Neural cell (in vitro differentiated cells): ENCODE data around the gene CYSRT1. TPM values are rescaled to one million over a fixed set of nuclear protein-coding genes. Genes with fewer than 3 reads are reported as not detected.

ENCODE experiments used
- H2AFZ ChIP-seq: fragments of 200-600, 300-800 bp; sonication (generic), shearing (Covaris generic); 2 replicates; pipeline ENCODE4 v1.6.0; 2014; ENCODE audit warnings: low read depth, mild to moderate bottlenecking, antibody characterized with exemption, low read length, moderate library complexity
- H3F3A ChIP-seq: fragments of 200-600 bp; shearing (Covaris generic); 2 replicates; pipeline ENCODE4 v1.6.1; 2016; ENCODE audit warnings: mild to moderate bottlenecking, moderate library complexity, mixed read lengths, antibody characterized with exemption, low read length; ENCODE audit not compliant: insufficient read depth, poor library complexity, severe bottlenecking
- H3K27ac ChIP-seq: fragments of 200-600, 300-800 bp; sonication (generic), shearing (Covaris generic); 2 replicates; pipeline ENCODE4 v1.5.1; 2014; ENCODE audit warnings: mild to moderate bottlenecking, low read length, moderate library complexity
- H3K27me3 ChIP-seq: fragments of 300-800, 200-600 bp; sonication (generic), shearing (Covaris generic); 2 replicates; pipeline ENCODE4 v1.6.0; 2014; ENCODE audit warnings: mild to moderate bottlenecking, low read depth, low read length, moderate library complexity; ENCODE audit not compliant: insufficient read depth
- H3K36me3 ChIP-seq: fragments of 300-800, 200-600 bp; sonication (generic), shearing (Covaris generic); 2 replicates; pipeline ENCODE4 v1.5.1; 2014; ENCODE audit warnings: mild to moderate bottlenecking, antibody characterized with exemption, low read length, moderate library complexity; ENCODE audit not compliant: insufficient read depth
- H3K4me2 ChIP-seq: fragments of 300-800, 200-600 bp; sonication (generic), shearing (Covaris generic); 2 replicates; pipeline ENCODE4 v1.6.0; 2014; ENCODE audit warnings: mild to moderate bottlenecking, low read length
- H3K4me3 ChIP-seq: fragments of 300-800, 200-600 bp; sonication (generic), shearing (Covaris generic); 2 replicates; pipeline ENCODE4 v1.5.1; 2014; ENCODE audit warnings: mild to moderate bottlenecking, low read length, moderate library complexity
- H3K79me2 ChIP-seq: fragments of 200-600 bp; shearing (Covaris generic); replicated peaks from 2 replicates; pipeline ENCODE4 v1.6.0; 2014; ENCODE audit warnings: mild to moderate bottlenecking, low read length, moderate library complexity; ENCODE audit not compliant: insufficient read depth
- H3K9ac ChIP-seq: fragments of 300-800, 200-600 bp; sonication (generic), shearing (Covaris generic); 2 replicates; pipeline ENCODE4 v1.6.1; 2016; ENCODE audit warnings: mild to moderate bottlenecking, low read length, mixed read lengths
- H3K9me2 ChIP-seq: fragments of 200-600 bp; shearing (Covaris generic); 2 replicates; pipeline ENCODE4 v1.6.1; 2016; ENCODE audit warnings: mild to moderate bottlenecking, low read length, mixed read lengths; ENCODE audit not compliant: insufficient read depth
- H3K9me3 ChIP-seq: fragments of 200-600, 300-800 bp; sonication (generic), shearing (Covaris generic); 2 replicates; pipeline ENCODE4 v1.6.1; 2016; ENCODE audit warnings: mild to moderate bottlenecking, mixed run types, low read length, moderate library complexity, mixed read lengths
- H4K20me1 ChIP-seq: fragments of 200-600 bp; shearing (Covaris generic); 2 replicates; pipeline ENCODE4 v1.6.1; 2016; ENCODE audit warnings: mild to moderate bottlenecking, mixed run types; ENCODE audit not compliant: insufficient read depth
- CTCF ChIP-seq: fragments of 450-650 bp; IDR thresholded peaks from 2 replicates; pipeline ENCODE4 v1.5.1; 2014; ENCODE audit warnings: antibody characterized with exemption, mild to moderate bottlenecking, moderate library complexity; ENCODE audit not compliant: poor library complexity, severe bottlenecking
- EP300 ChIP-seq: fragments of 450-650 bp; conservative IDR thresholded peaks from 2 replicates; pipeline ENCODE4 v1.6.1; 2014; ENCODE audit warnings: antibody characterized with exemption, mild to moderate bottlenecking, moderate library complexity; ENCODE audit not compliant: poor library complexity, severe bottlenecking
- EZH2 ChIP-seq: fragments of 200-600, 300-800 bp; shearing (Covaris generic), sonication (generic); IDR thresholded peaks from 2 replicates; pipeline ENCODE4 v1.6.1; 2014; ENCODE audit warnings: antibody characterized with exemption, low read length, borderline replicate concordance, mild to moderate bottlenecking; ENCODE audit not compliant: insufficient read depth, poor library complexity, severe bottlenecking
- MXI1 ChIP-seq: fragments of 450-650 bp; conservative IDR thresholded peaks from 2 replicates; pipeline ENCODE4 v1.6.1; 2014; ENCODE audit warnings: antibody characterized with exemption, mild to moderate bottlenecking; ENCODE audit not compliant: poor library complexity, severe bottlenecking
- POLR2AphosphoS5 ChIP-seq: IDR thresholded peaks from 2 replicates; pipeline ENCODE4 v1.6.1; 2012
- RAD21 ChIP-seq: fragments of 450-650 bp; conservative IDR thresholded peaks from 2 replicates; pipeline ENCODE4 v1.6.1; 2014; ENCODE audit warnings: antibody characterized with exemption, mild to moderate bottlenecking, moderate library complexity
- REST ChIP-seq: IDR thresholded peaks from 2 replicates; pipeline ENCODE4 v1.6.1; 2012; ENCODE audit warnings: borderline replicate concordance
- SMC3 ChIP-seq: fragments of 450-650 bp; conservative IDR thresholded peaks from 2 replicates; pipeline ENCODE4 v1.6.1; 2014; ENCODE audit warnings: antibody characterized with exemption, mild to moderate bottlenecking, moderate library complexity; ENCODE audit not compliant: poor library complexity
- TAF1 ChIP-seq: IDR thresholded peaks from 2 replicates; pipeline ENCODE4 v1.6.1; 2012; ENCODE audit warnings: low read depth
- polyA plus RNA-seq: library from polyadenylated mRNA; depleted of rRNA; stranded (reverse); fragments of >200 nt; gene quantifications from 2 replicates; pipeline ENCODE4 v1.2.3, GENCODE V29; 2014

Gene CYSRT1
- polyA plus RNA-seq, 1 donor from 2014 or later = 3.3 TPM

GRCh38 chr9:137213160-137214060 is 11.6 kb upstream of the CYSRT1 start:
- Histone ChIP-seq H4K20me1 (no peaks in the 10 kb centered on the region), H3F3A (no peaks in the 10 kb centered on the region), H3K79me2 (no peaks in the 10 kb centered on the region), H2AFZ (no peak overlapping the region), H3K9me2 (no peaks in the 10 kb centered on the region), H3K4me3 (no peak overlapping the region), H3K9ac (no peak overlapping the region), H3K4me2 (no peak overlapping the region), H3K27ac (no peak overlapping the region), H3K36me3 (no peaks in the 10 kb centered on the region), H3K9me3 (no peaks in the 10 kb centered on the region), H3K27me3 (no peaks in the 10 kb centered on the region)
- TF ChIP-seq EZH2 (no peak), EP300 (no peak), RAD21 (no peak), CTCF (no peak), TAF1 (no peak), MXI1 (no peak), POLR2AphosphoS5 (no peak), SMC3 (no peak), REST (no peak)

GRCh38 chr9:137214620-137215019 is 10.4 kb upstream of the CYSRT1 start:
- TF ChIP-seq MXI1 (no peak), EZH2 (no peak), SMC3 (no peak), TAF1 (no peak), POLR2AphosphoS5 (no peak), RAD21 (no peak), EP300 (no peak), REST (no peak), CTCF (no peak)
- Histone ChIP-seq H3K9me2 (no peaks in the 10 kb centered on the region), H3K36me3 (no peaks in the 10 kb centered on the region)

More at GRCh38 chr9:137214620-137215019, 10.4 kb upstream of the CYSRT1 start:
- Histone ChIP-seq H3K27ac (no peak overlapping the region), H3K9ac (no peak overlapping the region), H3K79me2 (no peaks in the 10 kb centered on the region), H3K9me3 (no peaks in the 10 kb centered on the region), H2AFZ (no peak overlapping the region), H3K4me3 (no peak overlapping the region), H3F3A (no peaks in the 10 kb centered on the region), H4K20me1 (no peaks in the 10 kb centered on the region), H3K4me2 (no peak overlapping the region), H3K27me3 (no peaks in the 10 kb centered on the region)
